AG09319 (cell line): Measurements from ENCODE around the gene OPCML.

Experiments
- DNase-seq: peaks from one replicate; pipeline ENCODE4 v3.0.0-alpha.2; 2010; ENCODE audit warnings: low read depth; ENCODE audit errors: extremely low read depth
- CTCF ChIP-seq: IDR thresholded peaks from 2 replicates; pipeline ENCODE4 v1.5.1; 2011; ENCODE audit warnings: low read depth, mild to moderate bottlenecking, inconsistent platforms, low read length, moderate library complexity

Gene OPCML

GRCh38 chr11:133133606-133134005 is 398.7 kb downstream of the OPCML start:
- no peak for TF ChIP-seq CTCF
- no peak for DNase-seq

GRCh38 chr11:133133050-133133449 is 399.3 kb downstream of the OPCML start:
- no peak for TF ChIP-seq CTCF

GRCh38 chr11:133127741-133128140 is 404.6 kb downstream of the OPCML start:
- DNase-seq: no peak
- no peak for TF ChIP-seq CTCF

More at GRCh38 chr11:133133050-133133449, 399.3 kb downstream of the OPCML start:
- DNase-seq: no peak

- DNase-seq: no peak
Measured at GRCh38 chr11:133123796-133124195, 408.5 kb downstream of the OPCML start.

GRCh38 chr11:133123366-133123765 is 408.9 kb downstream of the OPCML start:
- no peak for TF ChIP-seq CTCF
- no peak for DNase-seq

More at GRCh38 chr11:133123796-133124195, 408.5 kb downstream of the OPCML start:
- no peak for TF ChIP-seq CTCF

- no peak for DNase-seq
- TF ChIP-seq CTCF: no peak
Measured at GRCh38 chr11:133122256-133122655, 410.0 kb downstream of the OPCML start.

- no peak for DNase-seq
Measured at GRCh38 chr11:133118563-133119268, 413.6 kb downstream of the OPCML start.

More at GRCh38 chr11:133118563-133119268, 413.6 kb downstream of the OPCML start:
- TF ChIP-seq CTCF: no peak
